Measurements from ENCODE around the gene DEFB113. TPM values are rescaled to one million over a fixed set of nuclear protein-coding genes. Genes with fewer than 3 reads are reported as not detected.

Gene DEFB113
- total and polyA plus RNA-seq, 10 of the 15 experiments (the other 5 are each of a cell fraction or from before 2014, with no cell fraction given) = not detected

DNA sequence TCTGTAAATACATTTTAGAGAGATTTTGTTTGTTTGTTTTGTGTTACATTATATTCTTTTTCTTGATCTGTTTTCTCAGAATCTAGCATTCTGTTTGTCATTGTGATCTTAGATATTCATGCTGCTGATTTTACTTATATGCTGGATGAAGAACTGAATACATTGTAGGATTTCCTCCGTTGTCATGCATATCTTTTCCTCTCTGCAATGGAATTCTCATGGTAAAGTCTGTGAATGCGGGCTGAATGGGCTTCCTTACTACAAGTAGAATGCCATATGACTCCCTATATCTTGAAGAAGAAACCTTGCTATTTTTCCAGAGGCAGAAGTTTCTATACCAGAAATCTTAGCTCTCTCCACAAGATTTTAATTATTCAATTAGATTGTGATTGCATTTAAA is 3.1 kb downstream of the DEFB113 start:
- CTCF ChIA-PET = no interaction called here
- H3K27me3 ChIP-seq (replicated peaks in 1 of 2; ENCODE audit: control insufficient read depth in 2 of 2, insufficient read depth in 2 of 2, low read length in 1 of 2) = no peaks in the 10 kb centered on the region
- in situ Hi-C loops (cut with MboI) = no loop called here

DNA sequence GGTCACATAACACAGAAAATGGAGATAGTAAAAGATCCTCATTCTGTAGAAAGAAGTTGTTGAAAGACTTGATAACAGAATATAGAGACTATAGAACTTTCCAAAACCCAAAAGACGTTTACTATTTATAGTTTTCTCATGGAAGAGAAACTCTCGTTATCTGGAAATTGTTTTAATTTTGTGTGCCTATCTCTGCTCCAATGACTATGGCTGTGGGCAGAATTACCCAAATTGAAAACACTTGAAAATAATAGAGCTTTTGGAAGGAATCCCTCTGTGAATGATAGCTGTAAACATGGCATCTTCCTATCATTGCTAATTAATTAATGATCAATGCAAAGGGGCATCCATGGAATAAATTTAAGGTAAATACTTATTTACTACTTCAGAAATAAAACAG is 5.4 kb downstream of the DEFB113 start, which contains the start of gene DEFB114:
Gene DEFB114, minus strand, starts transcription at position 101 of the 400 bp plus-strand sequence. Its CDS starts 59 bp downstream, at position 42.
- Histone ChIP-seq H3K79me2 (ENCODE audit: control insufficient read depth, insufficient read depth, low read length) (no peaks in the 10 kb centered on the region), H3K9me3 (replicated peaks; ENCODE audit: control insufficient read depth, insufficient read depth, low read length) (no peaks in the 10 kb centered on the region), H3K27ac (ENCODE audit: control insufficient read depth, insufficient read depth) (no peak within 1 kb of the TSS), H3K27me3 (replicated peaks in 1 of 2; ENCODE audit: control insufficient read depth in 2 of 2, insufficient read depth in 2 of 2, low read length in 1 of 2) (no peaks in the 10 kb centered on the region), H3K9ac (ENCODE audit: control insufficient read depth, insufficient read depth, low read length) (no peak within 1 kb of the TSS), H3K36me3 (ENCODE audit: control insufficient read depth in 2 of 2, insufficient read depth in 2 of 2, low read length in 1 of 2) (no peaks in the 10 kb centered on the region), H3K4me3 (no peak within 1 kb of the TSS), H3K4me1 (ENCODE audit: control insufficient read depth, insufficient read depth, low read length) (no peaks in the 10 kb centered on the region), H3K4me2 (ENCODE audit: control insufficient read depth, insufficient read depth) (no peak within 1 kb of the TSS), H4K20me1 (ENCODE audit: control insufficient read depth, insufficient read depth) (no peaks in the 10 kb centered on the region), H2AFZ (ENCODE audit: control insufficient read depth, low read depth, low read length) (no peak within 1 kb of the TSS)
- ChIA-PET POLR2A (no interaction called here), CTCF (no interaction called here), RAD21 (ENCODE audit: unreplicated experiment) (interaction anchor here (0.6 kb wide), 1 partner anchor 343 kb away, joined by 3 read pairs; no protein-coding TSS in a partner anchor), SMC1A (ENCODE audit: uncharacterized antibody, unreplicated experiment) (no interaction called here)
- WGBS (ENCODE audit: insufficient coverage, insufficient replicate concordance, low lambda C conversion rate, missing lambda C conversion rate) = 16% methylated on average over 2 of the region's 2 CpGs
- FAIRE-seq (no peak), DNase-seq (ENCODE audit: low read depth, low spot score) (no peak), ATAC-seq (no peak)
- in situ Hi-C loops (cut with MboI) (no loop called here), intact Hi-C loops (cut with micrococcal nuclease; ENCODE audit: unreplicated experiment) (no loop called here)
- no TSS peak for BruUV-seq (replicated peaks)
- no peak for TF ChIP-seq BACH1 (IDR thresholded peaks at IDR 0.05; ENCODE audit: borderline replicate concordance)
- TF ChIP-seq CREB1 (IDR thresholded peaks at IDR 0.05; ENCODE audit: low read depth) = no peak
- no peak for TF ChIP-seq HCFC1 (IDR thresholded peaks at IDR 0.05; ENCODE audit: low read length)
- TF ChIP-seq, protein P1, sequence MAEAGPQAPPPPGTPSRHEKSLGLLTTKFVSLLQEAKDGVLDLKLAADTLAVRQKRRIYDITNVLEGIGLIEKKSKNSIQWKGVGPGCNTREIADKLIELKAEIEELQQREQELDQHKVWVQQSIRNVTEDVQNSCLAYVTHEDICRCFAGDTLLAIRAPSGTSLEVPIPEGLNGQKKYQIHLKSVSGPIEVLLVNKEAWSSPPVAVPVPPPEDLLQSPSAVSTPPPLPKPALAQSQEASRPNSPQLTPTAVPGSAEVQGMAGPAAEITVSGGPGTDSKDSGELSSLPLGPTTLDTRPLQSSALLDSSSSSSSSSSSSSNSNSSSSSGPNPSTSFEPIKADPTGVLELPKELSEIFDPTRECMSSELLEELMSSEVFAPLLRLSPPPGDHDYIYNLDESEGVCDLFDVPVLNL (IDR thresholded peaks at IDR 0.05; ENCODE audit: low read depth, low read length) = no peak
- no peak for TF ChIP-seq SRF (IDR thresholded peaks at IDR 0.05; ENCODE audit: low read depth in 2 of 2, low read length in 2 of 2)
- no peak for TF ChIP-seq IRF4 (IDR thresholded peaks at IDR 0.05; ENCODE audit: low read depth, low read length)
- TF ChIP-seq, protein P2, sequence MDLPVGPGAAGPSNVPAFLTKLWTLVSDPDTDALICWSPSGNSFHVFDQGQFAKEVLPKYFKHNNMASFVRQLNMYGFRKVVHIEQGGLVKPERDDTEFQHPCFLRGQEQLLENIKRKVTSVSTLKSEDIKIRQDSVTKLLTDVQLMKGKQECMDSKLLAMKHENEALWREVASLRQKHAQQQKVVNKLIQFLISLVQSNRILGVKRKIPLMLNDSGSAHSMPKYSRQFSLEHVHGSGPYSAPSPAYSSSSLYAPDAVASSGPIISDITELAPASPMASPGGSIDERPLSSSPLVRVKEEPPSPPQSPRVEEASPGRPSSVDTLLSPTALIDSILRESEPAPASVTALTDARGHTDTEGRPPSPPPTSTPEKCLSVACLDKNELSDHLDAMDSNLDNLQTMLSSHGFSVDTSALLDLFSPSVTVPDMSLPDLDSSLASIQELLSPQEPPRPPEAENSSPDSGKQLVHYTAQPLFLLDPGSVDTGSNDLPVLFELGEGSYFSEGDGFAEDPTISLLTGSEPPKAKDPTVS (IDR thresholded peaks at IDR 0.05; ENCODE audit: low read depth, low read length) = no peak
- no peak for TF ChIP-seq TAF1 (IDR thresholded peaks at IDR 0.05; ENCODE audit: borderline replicate concordance, low read depth, low read length)

More for the DNA sequence above, 3.1 kb downstream of the DEFB113 start:
- intact Hi-C loops (cut with micrococcal nuclease; ENCODE audit: unreplicated experiment) = no loop called here
- no peak for TF ChIP-seq CHD1 (IDR thresholded peaks at IDR 0.05; ENCODE audit: low read depth, low read length)
- TF ChIP-seq, protein P3, sequence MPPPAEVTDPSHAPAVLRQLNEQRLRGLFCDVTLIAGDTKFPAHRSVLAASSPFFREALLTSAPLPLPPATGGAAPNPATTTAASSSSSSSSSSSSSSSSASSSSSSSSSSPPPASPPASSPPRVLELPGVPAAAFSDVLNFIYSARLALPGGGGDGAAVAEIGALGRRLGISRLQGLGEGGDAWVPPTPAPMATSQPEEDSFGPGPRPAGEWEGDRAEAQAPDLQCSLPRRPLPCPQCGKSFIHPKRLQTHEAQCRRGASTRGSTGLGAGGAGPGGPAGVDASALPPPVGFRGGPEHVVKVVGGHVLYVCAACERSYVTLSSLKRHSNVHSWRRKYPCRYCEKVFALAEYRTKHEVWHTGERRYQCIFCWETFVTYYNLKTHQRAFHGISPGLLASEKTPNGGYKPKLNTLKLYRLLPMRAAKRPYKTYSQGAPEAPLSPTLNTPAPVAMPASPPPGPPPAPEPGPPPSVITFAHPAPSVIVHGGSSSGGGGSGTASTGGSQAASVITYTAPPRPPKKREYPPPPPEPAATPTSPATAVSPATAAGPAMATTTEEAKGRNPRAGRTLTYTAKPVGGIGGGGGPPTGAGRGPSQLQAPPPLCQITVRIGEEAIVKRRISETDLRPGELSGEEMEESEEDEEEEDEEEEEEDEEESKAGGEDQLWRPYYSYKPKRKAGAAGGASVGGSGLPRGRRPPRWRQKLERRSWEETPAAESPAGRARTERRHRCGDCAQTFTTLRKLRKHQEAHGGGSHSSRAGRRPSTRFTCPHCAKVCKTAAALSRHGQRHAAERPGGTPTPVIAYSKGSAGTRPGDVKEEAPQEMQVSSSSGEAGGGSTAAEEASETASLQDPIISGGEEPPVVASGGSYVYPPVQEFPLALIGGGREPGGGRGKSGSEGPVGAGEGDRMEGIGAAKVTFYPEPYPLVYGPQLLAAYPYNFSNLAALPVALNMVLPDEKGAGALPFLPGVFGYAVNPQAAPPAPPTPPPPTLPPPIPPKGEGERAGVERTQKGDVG (CRISPR knock-in tag; IDR thresholded peaks at IDR 0.05) = no peak
- TF ChIP-seq EZH2 (IDR thresholded peaks at IDR 0.05; ENCODE audit: borderline replicate concordance, control insufficient read depth, low read depth, low read length) = no peak
- no peaks in the 10 kb centered on the region for H4K20me1 ChIP-seq (ENCODE audit: control insufficient read depth, insufficient read depth)
- ChIA-PET SMC1A (ENCODE audit: uncharacterized antibody, unreplicated experiment) (no interaction called here), RAD21 (ENCODE audit: unreplicated experiment) (no interaction called here), POLR2A (no interaction called here)
- no peaks in the 10 kb centered on the region for H3K79me2 ChIP-seq (ENCODE audit: control insufficient read depth, insufficient read depth, low read length)
- H3K4me2 ChIP-seq (ENCODE audit: control insufficient read depth, insufficient read depth) = no peak overlapping the region
- FAIRE-seq (no peak), DNase-seq (ENCODE audit: low read depth, low spot score) (no peak), ATAC-seq (no peak)
- no peak overlapping the region for H3K27ac ChIP-seq (ENCODE audit: control insufficient read depth, insufficient read depth)
- no peak overlapping the region for H2AFZ ChIP-seq (ENCODE audit: control insufficient read depth, low read depth, low read length)
- BruUV-seq (replicated peaks) = no TSS peak
- H3K36me3 ChIP-seq (ENCODE audit: control insufficient read depth in 2 of 2, insufficient read depth in 2 of 2, low read length in 1 of 2) = no peaks in the 10 kb centered on the region
- H3K9me3 ChIP-seq (replicated peaks; ENCODE audit: control insufficient read depth, insufficient read depth, low read length) = no peaks in the 10 kb centered on the region
- no peak overlapping the region for H3K4me3 ChIP-seq
- no peaks in the 10 kb centered on the region for H3K4me1 ChIP-seq (ENCODE audit: control insufficient read depth, insufficient read depth, low read length)
- H3K9ac ChIP-seq (ENCODE audit: control insufficient read depth, insufficient read depth, low read length) = no peak overlapping the region
- WGBS (ENCODE audit: insufficient coverage, insufficient replicate concordance, low lambda C conversion rate, missing lambda C conversion rate) = 20% methylated on average over 2 of the region's 2 CpGs

Measured in GM12878 (cell line).